ENCODE data around the gene ZSCAN5A. TPM values are rescaled to one million over a fixed set of nuclear protein-coding genes. Genes with fewer than 3 reads are reported as not detected.

The ZSCAN5A gene
- total and polyA plus RNA-seq, 10 of the 15 experiments (the other 5 are each of a cell fraction or from before 2014, with no cell fraction given): 5.5 to 12.0 (median 8.7) TPM

DNA sequence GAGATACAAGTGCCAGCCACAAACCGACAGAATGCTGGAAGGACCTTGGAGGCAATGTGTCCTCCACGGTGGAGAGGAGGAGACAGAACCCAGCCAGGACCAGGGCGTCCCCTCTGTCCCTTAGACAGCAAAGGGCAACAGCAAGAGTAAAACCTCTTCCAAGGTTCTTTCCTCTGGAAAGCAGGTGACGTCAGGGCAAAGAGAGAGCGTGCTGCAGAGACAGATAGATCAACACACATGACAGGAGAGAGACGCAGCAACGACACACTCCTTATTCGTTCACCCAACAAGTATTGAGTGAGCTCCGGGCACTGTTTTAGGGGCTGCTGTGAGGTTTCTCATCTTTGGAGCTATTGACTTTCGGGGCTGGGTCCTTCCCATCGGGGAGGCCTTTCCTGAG lies 140.1 kb downstream of the ZSCAN5A start:
- no peaks in the 10 kb centered on the region for H3K9me3 ChIP-seq (replicated peaks; ENCODE audit: control insufficient read depth, insufficient read depth, low read length)
- CTCF ChIA-PET: interaction anchor here (1.1 to 4.4 kb wide), 5 partner anchors 94 to 159 kb away, joined by 3 to 53 read pairs (median 7); no protein-coding TSS in a partner anchor
- DNase-seq (ENCODE audit: low read depth, low spot score) (no peak), FAIRE-seq (no peak), ATAC-seq (no peak)
- no peaks in the 10 kb centered on the region for H3K36me3 ChIP-seq (ENCODE audit: control insufficient read depth in 2 of 2, insufficient read depth in 2 of 2, low read length in 1 of 2)
- no peaks in the 10 kb centered on the region for H3K4me1 ChIP-seq (ENCODE audit: control insufficient read depth, insufficient read depth, low read length)
- BruUV-seq (replicated peaks): no TSS peak
- no peaks in the 10 kb centered on the region for H3K79me2 ChIP-seq (ENCODE audit: control insufficient read depth, insufficient read depth, low read length)
- TF ChIP-seq SRF (IDR thresholded peaks at IDR 0.05; ENCODE audit: low read depth in 2 of 2, low read length in 2 of 2) (no peak), ZNF24 (IDR thresholded peaks at IDR 0.05) (no peak), JUNB (IDR thresholded peaks at IDR 0.05) (no peak), KDM1A (IDR thresholded peaks at IDR 0.05; ENCODE audit: borderline replicate concordance) (no peak), YBX1 (IDR thresholded peaks at IDR 0.05) (no peak), TCF7 (IDR thresholded peaks at IDR 0.05; ENCODE audit: borderline replicate concordance) (no peak), BMI1 (IDR thresholded peaks at IDR 0.05; ENCODE audit: borderline replicate concordance) (no peak), IKZF2 (IDR thresholded peaks at IDR 0.05) (no peak), NR2F1 (conservative IDR thresholded peaks at IDR 0.05) (no peak), MYB (IDR thresholded peaks at IDR 0.05; ENCODE audit: borderline replicate concordance, low read depth, low read length) (no peak), PAX8 (IDR thresholded peaks at IDR 0.05) (no peak), SUZ12 (IDR thresholded peaks at IDR 0.05; ENCODE audit: unreplicated experiment) (no peak)
- TF ChIP-seq, protein P1, sequence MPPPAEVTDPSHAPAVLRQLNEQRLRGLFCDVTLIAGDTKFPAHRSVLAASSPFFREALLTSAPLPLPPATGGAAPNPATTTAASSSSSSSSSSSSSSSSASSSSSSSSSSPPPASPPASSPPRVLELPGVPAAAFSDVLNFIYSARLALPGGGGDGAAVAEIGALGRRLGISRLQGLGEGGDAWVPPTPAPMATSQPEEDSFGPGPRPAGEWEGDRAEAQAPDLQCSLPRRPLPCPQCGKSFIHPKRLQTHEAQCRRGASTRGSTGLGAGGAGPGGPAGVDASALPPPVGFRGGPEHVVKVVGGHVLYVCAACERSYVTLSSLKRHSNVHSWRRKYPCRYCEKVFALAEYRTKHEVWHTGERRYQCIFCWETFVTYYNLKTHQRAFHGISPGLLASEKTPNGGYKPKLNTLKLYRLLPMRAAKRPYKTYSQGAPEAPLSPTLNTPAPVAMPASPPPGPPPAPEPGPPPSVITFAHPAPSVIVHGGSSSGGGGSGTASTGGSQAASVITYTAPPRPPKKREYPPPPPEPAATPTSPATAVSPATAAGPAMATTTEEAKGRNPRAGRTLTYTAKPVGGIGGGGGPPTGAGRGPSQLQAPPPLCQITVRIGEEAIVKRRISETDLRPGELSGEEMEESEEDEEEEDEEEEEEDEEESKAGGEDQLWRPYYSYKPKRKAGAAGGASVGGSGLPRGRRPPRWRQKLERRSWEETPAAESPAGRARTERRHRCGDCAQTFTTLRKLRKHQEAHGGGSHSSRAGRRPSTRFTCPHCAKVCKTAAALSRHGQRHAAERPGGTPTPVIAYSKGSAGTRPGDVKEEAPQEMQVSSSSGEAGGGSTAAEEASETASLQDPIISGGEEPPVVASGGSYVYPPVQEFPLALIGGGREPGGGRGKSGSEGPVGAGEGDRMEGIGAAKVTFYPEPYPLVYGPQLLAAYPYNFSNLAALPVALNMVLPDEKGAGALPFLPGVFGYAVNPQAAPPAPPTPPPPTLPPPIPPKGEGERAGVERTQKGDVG (CRISPR knock-in tag; IDR thresholded peaks at IDR 0.05): no peak
- TF ChIP-seq, protein P2, sequence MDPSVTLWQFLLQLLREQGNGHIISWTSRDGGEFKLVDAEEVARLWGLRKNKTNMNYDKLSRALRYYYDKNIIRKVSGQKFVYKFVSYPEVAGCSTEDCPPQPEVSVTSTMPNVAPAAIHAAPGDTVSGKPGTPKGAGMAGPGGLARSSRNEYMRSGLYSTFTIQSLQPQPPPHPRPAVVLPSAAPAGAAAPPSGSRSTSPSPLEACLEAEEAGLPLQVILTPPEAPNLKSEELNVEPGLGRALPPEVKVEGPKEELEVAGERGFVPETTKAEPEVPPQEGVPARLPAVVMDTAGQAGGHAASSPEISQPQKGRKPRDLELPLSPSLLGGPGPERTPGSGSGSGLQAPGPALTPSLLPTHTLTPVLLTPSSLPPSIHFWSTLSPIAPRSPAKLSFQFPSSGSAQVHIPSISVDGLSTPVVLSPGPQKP (IDR thresholded peaks at IDR 0.05; ENCODE audit: low read depth, low read length): no peak
- TF ChIP-seq, protein P3, sequence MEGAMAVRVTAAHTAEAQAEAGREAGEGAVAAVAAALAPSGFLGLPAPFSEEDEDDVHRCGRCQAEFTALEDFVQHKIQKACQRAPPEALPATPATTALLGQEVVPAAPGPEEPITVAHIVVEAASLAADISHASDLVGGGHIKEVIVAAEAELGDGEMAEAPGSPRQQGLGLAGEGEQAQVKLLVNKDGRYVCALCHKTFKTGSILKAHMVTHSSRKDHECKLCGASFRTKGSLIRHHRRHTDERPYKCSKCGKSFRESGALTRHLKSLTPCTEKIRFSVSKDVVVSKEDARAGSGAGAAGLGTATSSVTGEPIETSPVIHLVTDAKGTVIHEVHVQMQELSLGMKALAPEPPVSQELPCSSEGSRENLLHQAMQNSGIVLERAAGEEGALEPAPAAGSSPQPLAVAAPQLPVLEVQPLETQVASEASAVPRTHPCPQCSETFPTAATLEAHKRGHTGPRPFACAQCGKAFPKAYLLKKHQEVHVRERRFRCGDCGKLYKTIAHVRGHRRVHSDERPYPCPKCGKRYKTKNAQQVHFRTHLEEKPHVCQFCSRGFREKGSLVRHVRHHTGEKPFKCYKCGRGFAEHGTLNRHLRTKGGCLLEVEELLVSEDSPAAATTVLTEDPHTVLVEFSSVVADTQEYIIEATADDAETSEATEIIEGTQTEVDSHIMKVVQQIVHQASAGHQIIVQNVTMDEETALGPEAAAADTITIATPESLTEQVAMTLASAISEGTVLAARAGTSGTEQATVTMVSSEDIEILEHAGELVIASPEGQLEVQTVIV (IDR thresholded peaks at IDR 0.05; ENCODE audit: borderline replicate concordance, partially characterized antibody): no peak
- in situ Hi-C loops (cut with MboI): no loop called here
- WGBS (ENCODE audit: insufficient coverage, insufficient replicate concordance, low lambda C conversion rate, missing lambda C conversion rate): 36% methylated on average over 11 of the region's 11 CpGs
- H4K20me1 ChIP-seq (ENCODE audit: control insufficient read depth, insufficient read depth): no peaks in the 10 kb centered on the region
- H3K9ac ChIP-seq (ENCODE audit: control insufficient read depth, insufficient read depth, low read length): no peak overlapping the region
- H3K27me3 ChIP-seq (replicated peaks in 1 of 2; ENCODE audit: control insufficient read depth in 2 of 2, insufficient read depth in 2 of 2, low read length in 1 of 2): no peaks in the 10 kb centered on the region; a peak in 1 of 4 replicates
- intact Hi-C loops (cut with micrococcal nuclease; ENCODE audit: unreplicated experiment): loop anchor here (5.0 kb wide), 1 partner anchor 158 kb away; no protein-coding TSS in a partner anchor
- POLR2A ChIA-PET: no interaction called here
- H3K4me2 ChIP-seq (ENCODE audit: control insufficient read depth, insufficient read depth): no peak overlapping the region
- H3K27ac ChIP-seq (ENCODE audit: control insufficient read depth, insufficient read depth): no peak overlapping the region
- RAD21 ChIA-PET (ENCODE audit: unreplicated experiment): interaction anchor here (1.1 kb wide), 1 partner anchor 94 kb away, joined by 3 read pairs; no protein-coding TSS in a partner anchor
- H2AFZ ChIP-seq (ENCODE audit: control insufficient read depth, low read depth, low read length): no peak overlapping the region
- no peak overlapping the region for H3K4me3 ChIP-seq
- SMC1A ChIA-PET (ENCODE audit: uncharacterized antibody, unreplicated experiment): interaction anchor here (0.5 kb wide), 1 partner anchor 115 kb away, joined by 3 read pairs; no protein-coding TSS in a partner anchor

All from GM12878 (cell line).